Testis (tissue), 3 donors: ENCODE measurements around the gene CBLN3. TPM values are rescaled to one million over a fixed set of nuclear protein-coding genes. Genes with fewer than 3 reads are reported as not detected.

Experiments
- DNase-seq: peaks from one replicate; pipeline ENCODE4 v3.0.0-alpha.2; 2019
- H3K27ac ChIP-seq, 2 donors: fragments of 200-600 bp; sonication (generic); one replicate each; pipeline ENCODE4 v1.5.1; 2019
- H3K27me3 ChIP-seq: fragments of 200-600 bp; sonication (generic); one replicate; pipeline ENCODE4 v1.5.1; 2019
- H3K36me3 ChIP-seq: fragments of 200-600 bp; sonication (generic); one replicate; pipeline ENCODE4 v1.5.1; 2017; ENCODE audit warnings: low read depth; ENCODE audit errors: missing control alignments
- H3K4me1 ChIP-seq: fragments of 200-600 bp; sonication (generic); one replicate; pipeline ENCODE4 v1.5.1; 2019
- H3K4me3 ChIP-seq, 2 donors: fragments of 200-600 bp; sonication (generic); one replicate each; pipeline ENCODE4 v1.5.1; 2017 to 2019
- H3K9me3 ChIP-seq: fragments of 200-600 bp; sonication (generic); one replicate; pipeline ENCODE4 v1.5.1; 2017
- POLR2A ChIP-seq: fragments of 450-650 bp; IDR thresholded peaks from one replicate; pipeline ENCODE4 v1.6.1; 2017; ENCODE audit warnings: antibody characterized with exemption, mild to moderate bottlenecking, moderate library complexity
- WGBS, 2 donors: methylation state at CpG; one replicate each; pipeline ENCODE4 v1.1.5; 2018; 5-methylcytosine and 5-hydroxymethylcytosine counted together
- intact Hi-C: fragments of 100-400 bp; cut with DNase I; formaldehyde crosslinking; loops from one replicate; pipeline ENCODE4 v1.15.1; 2023; ENCODE audit warnings: low total_unique reads
- polyA plus RNA-seq: library from polyadenylated mRNA; stranded (reverse); fragments of 350-450 nt; fragmentation: Illumina TruSeq; extraction: RNeasy Lipid Tissue Mini Kit (QIAGEN cat#74804); gene quantifications from one replicate; pipeline ENCODE4 v1.2.3, GENCODE V29; 2014; ENCODE audit warnings: low read depth, low replicate concordance; ENCODE audit not compliant: insufficient read depth
- total RNA-seq, 2 donors: library from RNA; depleted of rRNA; stranded (reverse); fragments of >200 nt; gene quantifications; one replicate each; pipeline ENCODE4 v1.2.3, GENCODE V29; 2016
- TF ChIP-seq, protein P1 (sequence below), 3 experiments: fragments of 450-650 bp in 2 of 3; fragments of 200-600 bp in 1 of 3; sonication (generic) in 1 of 3; IDR thresholded peaks; one replicate each; pipeline ENCODE4 v1.5.1; 2016 to 2019; ENCODE audit warnings: antibody characterized with exemption in 3 of 3, mild to moderate bottlenecking in 2 of 3, moderate library complexity in 1 of 3

Gene CBLN3
- total and polyA plus RNA-seq, 3 donors from 2014 or later, result 9.0 to 17.0 (median 13.5) TPM

DNA sequence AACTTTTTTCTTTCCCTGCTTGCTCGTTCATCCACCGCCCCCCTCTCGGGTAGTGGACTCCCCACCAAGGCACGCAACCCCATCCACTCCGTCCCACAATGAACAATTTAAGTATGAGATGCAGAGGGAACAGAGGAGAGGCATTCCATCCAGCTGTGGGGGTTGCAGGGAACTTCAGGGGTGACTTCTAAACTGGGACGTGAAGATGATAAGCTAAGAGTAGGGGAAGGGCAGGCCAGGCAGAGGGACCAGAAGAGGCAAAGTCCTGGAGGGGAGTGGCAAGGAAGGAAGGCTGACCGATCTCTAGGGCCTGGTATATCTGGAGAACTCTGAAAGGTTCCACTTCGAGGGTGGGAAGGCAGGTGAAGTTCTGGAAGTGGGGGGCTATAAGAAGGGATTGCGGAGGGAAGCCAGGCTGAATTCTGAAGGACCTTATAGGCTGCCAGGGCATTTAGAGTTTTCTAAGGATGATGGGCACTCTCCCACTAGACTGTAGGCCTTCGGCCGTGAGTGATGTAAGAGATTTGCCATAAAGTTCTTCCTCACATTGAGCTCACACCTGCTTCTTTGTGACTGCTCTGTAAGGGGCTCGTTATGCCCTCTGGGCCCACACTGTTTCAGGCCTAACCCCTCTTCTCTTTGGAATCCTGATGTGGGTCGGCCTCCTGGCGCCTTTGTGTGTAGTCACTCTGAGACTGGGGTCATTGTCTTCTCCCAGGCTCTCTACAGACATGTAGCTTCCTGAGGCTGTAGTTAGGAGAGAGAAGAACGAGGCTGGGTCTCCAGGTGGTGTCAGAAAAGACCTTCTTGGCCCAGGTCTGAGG, 49.3 kb downstream of the CBLN3 start:
- intact Hi-C loops, result no loop called here
- H3K27ac ChIP-seq, result no peak overlapping the region
- no peaks in the 10 kb centered on the region for H3K9me3 ChIP-seq
- no peak overlapping the region for H3K4me3 ChIP-seq
- H3K27me3 ChIP-seq, result no peaks in the 10 kb centered on the region
- peaks cover 13% of the 10 kb centered on the region for H3K4me1 ChIP-seq
- TF ChIP-seq, protein P1, sequence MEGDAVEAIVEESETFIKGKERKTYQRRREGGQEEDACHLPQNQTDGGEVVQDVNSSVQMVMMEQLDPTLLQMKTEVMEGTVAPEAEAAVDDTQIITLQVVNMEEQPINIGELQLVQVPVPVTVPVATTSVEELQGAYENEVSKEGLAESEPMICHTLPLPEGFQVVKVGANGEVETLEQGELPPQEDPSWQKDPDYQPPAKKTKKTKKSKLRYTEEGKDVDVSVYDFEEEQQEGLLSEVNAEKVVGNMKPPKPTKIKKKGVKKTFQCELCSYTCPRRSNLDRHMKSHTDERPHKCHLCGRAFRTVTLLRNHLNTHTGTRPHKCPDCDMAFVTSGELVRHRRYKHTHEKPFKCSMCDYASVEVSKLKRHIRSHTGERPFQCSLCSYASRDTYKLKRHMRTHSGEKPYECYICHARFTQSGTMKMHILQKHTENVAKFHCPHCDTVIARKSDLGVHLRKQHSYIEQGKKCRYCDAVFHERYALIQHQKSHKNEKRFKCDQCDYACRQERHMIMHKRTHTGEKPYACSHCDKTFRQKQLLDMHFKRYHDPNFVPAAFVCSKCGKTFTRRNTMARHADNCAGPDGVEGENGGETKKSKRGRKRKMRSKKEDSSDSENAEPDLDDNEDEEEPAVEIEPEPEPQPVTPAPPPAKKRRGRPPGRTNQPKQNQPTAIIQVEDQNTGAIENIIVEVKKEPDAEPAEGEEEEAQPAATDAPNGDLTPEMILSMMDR (IDR thresholded peaks at IDR 0.05), result no peak
- TF ChIP-seq POLR2A, result no peak
- H3K36me3 ChIP-seq, result no peaks in the 10 kb centered on the region
- 83 to 87% methylated on average over 15 of the region's 15 CpGs for WGBS, 2 donors
- no peak for DNase-seq

DNA sequence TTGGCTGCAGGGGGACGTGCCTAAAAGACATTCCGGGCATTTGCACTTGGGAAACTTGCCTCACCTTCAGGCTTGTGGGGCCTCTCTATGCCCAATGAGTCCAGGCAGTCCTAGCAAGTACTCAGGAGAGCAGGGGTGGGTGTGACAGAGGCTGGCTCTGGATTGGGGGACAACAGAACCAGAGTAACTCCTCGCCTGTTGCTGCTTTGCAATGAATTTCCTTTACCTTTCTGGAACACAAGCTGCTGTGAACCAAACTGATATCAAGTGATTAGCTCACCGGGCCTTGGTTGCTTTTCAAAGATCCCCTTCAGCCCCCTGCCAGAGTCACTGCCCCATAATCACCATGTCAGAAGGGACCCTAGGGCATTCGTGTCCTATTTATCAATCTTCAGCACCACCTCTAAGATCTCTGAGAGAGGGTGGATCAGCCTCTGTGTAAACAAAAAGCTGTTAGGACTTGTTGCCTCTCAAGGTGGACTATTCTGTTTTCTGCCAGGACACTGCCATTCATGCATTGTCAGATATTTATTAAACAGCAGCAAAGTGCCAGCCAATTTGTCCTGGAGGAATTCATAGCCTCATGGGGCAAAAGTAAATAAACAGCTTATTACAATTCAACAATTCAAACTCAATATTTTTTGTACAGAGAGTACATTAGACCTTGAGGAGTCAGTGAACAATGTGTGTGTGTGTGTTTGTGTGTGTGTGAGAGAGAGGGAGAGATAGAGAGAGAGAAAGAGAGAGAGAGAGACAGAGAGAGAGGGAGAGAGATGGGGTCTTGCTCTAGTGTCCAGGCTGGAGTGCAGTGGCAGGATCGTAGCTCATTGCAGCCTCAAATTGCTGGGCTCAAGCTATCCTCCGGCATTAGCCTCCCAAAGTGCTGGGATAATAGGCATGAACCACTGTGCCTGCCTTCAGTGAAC, 50.2 kb downstream of the CBLN3 start:
- Histone ChIP-seq H3K36me3 (no peaks in the 10 kb centered on the region), H3K9me3 (no peaks in the 10 kb centered on the region), H3K4me1 (peaks cover 13% of the 10 kb centered on the region), H3K4me3 (no peak overlapping the region), H3K27me3 (no peaks in the 10 kb centered on the region), H3K27ac (no peak overlapping the region)
- TF ChIP-seq POLR2A, result no peak
- TF ChIP-seq, protein P1 (IDR thresholded peaks at IDR 0.05), result no peak
- 84 to 86% methylated on average over 7 of the region's 7 CpGs for WGBS, 2 donors
- intact Hi-C loops, result no loop called here
- DNase-seq, result no peak

DNA sequence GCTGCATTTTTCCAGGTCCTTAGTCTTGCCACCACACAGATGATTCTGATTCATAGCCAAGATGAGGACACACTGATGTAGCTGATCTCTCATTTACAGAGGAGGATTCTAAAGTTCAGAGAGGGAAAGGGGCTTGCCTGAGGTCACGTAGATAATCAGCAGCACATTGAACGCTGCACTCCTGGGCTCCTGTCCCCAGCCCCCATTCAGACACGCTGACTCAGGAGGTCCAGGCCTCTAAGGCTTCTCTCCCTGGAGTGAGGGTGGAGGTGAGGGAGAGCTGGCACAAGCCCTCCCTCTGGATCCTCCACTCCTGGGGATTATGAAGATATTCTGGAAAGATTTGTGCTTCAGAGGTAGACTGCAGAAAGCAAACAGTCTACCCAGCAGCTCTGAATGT, 51.1 kb downstream of the CBLN3 start:
- H3K36me3 ChIP-seq, result no peaks in the 10 kb centered on the region
- peaks cover 13% of the 10 kb centered on the region for H3K4me1 ChIP-seq
- WGBS, 2 donors, result 81 to 85% methylated on average over 3 of the region's 3 CpGs
- TF ChIP-seq POLR2A, result no peak
- TF ChIP-seq, protein P1 (IDR thresholded peaks at IDR 0.05), result no peak
- no peak overlapping the region for H3K4me3 ChIP-seq
- no peaks in the 10 kb centered on the region for H3K9me3 ChIP-seq
- no peak for DNase-seq
- H3K27me3 ChIP-seq, result no peaks in the 10 kb centered on the region
- H3K27ac ChIP-seq, result no peak overlapping the region
- intact Hi-C loops, result no loop called here

DNA sequence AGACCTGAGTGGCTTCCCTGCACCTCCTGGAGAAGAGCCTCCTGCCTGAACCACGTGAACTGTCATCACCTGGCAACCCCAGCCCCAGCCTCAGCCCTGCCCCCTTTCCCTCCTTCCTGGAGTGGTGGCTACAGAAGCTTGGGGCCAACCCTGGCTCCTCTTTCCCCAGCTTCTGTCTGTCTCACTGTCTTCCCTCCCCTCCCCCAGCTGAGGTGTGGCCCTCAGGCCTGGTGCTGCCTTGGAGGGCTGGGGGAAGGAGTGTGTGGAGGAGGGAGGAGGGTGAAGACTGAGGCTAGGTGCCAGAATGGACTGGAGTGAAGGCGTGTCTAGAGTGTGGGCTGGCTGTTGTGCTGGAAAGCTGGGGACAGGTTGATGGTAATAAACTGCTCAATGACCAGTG, 51.8 kb downstream of the CBLN3 start:
- 75 to 85% methylated on average over 2 of the region's 2 CpGs for WGBS, 2 donors
- no peaks in the 10 kb centered on the region for H3K9me3 ChIP-seq
- no peak overlapping the region for H3K4me3 ChIP-seq
- peaks cover 13% of the 10 kb centered on the region for H3K4me1 ChIP-seq
- H3K27me3 ChIP-seq, result no peaks in the 10 kb centered on the region
- no peaks in the 10 kb centered on the region for H3K36me3 ChIP-seq
- TF ChIP-seq, protein P1 (IDR thresholded peaks at IDR 0.05), result no peak
- no peak for TF ChIP-seq POLR2A
- intact Hi-C loops, result no loop called here
- H3K27ac ChIP-seq, result no peak overlapping the region
- no peak for DNase-seq
